Right hindlimb (tissue), 1 donor: ENCODE data around the gene PROM2.

Experiments
- DNase-seq: peaks from one replicate; pipeline ENCODE4 v3.0.0-alpha.2; 2018

PROM2 gene

DNA sequence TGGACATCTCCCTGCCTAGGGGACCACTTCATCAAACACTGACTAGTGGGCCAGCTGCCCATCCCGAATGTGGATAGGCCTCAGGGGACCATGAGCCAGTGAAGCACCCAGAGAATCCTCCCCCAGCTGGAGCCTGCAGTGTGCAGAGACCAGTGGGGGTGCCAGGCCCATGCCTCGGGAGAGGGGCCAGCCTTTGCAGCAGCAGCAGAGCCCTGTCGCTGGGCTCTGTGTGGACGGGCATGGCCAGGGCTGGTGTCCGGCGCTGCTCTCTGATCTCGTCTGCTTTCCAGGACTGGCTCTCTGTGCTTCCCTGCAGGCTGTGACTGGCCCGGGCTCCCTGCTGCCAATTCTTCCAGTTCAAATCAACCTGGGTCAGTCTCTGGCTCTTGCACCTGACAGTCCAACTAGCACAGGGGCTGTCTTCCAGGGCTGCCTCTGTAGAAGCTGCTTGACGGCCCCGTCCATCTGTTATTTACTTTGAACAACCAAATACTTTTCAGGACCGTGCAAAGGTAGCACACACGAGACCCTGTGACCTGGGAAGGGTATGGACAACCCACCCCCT lies 34.3 kb downstream of the PROM2 start:
- no peak for DNase-seq

DNA sequence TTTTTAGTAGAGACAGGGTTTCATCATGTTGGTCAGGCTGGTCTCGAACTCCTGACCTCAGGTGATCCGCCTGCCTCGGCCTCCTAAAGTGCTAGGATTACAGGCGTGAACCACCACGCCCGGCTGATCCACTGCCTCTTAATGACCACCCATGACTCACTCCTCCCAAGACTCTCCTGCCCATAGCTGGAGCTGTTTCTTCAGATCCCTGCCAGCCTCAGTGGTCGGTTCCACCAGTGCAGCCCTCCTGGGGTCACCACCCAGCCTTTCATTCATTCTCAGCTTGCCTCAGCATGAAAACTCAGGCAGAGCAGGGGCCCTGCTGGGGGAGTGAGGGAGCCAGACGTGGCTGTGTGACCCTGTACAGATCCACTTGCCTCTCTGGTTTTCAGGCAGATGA lies 35.4 kb downstream of the PROM2 start:
- no peak for DNase-seq

DNA sequence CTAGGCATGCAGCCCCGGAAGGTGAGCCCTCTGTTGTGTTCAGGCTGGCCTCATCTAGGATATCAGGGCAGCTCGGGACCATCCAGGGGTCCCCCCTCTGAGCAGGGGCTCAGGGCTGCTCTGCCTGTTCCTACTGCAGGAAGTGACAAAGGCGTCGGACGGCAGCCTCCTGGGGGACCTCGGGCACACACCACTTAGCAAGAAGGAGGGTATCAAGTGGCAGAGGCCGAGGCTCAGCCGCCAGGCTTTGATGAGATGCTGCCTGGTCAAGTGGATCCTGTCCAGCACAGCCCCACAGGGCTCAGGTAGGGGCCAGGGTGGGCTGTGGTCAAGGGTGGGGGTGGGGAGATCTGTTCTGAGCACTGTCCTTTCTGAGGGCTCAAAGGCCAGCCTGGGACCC lies 36.0 kb downstream of the PROM2 start:
- DNase-seq: no peak

DNA sequence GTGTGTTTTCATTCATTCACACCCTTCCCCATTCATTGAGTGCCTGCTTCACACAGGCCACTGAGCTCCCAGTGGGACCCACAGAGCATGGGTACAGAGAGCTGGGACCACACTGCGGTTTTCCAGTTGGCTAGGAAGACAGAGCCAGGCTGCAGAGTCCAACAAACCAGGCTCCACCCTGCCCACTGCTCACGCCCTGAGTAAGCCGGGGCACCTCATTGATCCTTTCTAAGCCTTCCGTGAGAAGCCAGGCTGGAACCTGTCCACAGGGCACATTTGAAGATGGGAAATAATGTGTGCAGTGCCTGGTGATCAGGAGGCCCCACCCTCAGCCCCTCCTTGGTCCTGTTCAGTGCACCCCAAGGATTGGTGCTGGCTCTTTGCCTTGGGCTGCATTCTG lies 36.4 kb downstream of the PROM2 start:
- DNase-seq: no peak

DNA sequence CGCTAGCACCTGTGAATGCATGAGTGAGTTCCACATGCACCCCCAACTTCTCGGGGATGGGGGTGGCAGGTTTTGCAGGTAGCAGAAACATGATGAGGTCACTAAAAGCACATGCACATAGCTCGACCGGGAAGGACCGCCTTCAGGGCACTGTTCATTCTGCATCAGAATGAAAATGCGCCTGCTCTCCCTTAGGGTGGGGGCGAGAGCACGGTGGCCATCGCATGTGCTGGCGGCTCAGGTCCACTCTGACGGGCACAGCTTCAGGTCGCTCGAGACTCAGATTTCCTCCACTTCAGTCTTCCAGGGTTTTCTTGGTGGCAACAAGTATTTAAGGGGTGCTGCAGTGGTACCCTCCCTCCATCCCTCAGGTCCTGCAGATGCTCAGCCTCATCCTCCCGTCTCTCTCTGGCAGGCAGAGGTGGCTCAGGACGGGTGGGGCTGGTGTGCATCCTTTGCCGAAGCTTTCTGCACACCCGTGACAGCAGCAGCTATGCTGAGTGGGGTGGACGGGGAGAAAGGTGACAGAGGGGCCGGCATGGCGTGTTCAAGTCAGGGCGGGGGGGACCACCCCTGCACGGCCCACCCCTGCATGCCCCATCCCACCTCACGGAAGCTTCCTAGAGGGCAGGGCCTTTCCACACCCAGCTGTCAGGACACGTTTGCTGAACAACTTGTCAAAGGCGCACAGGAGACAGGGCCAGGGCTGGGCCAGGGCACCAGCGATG lies 37.7 kb downstream of the PROM2 start:
- no peak for DNase-seq

DNA sequence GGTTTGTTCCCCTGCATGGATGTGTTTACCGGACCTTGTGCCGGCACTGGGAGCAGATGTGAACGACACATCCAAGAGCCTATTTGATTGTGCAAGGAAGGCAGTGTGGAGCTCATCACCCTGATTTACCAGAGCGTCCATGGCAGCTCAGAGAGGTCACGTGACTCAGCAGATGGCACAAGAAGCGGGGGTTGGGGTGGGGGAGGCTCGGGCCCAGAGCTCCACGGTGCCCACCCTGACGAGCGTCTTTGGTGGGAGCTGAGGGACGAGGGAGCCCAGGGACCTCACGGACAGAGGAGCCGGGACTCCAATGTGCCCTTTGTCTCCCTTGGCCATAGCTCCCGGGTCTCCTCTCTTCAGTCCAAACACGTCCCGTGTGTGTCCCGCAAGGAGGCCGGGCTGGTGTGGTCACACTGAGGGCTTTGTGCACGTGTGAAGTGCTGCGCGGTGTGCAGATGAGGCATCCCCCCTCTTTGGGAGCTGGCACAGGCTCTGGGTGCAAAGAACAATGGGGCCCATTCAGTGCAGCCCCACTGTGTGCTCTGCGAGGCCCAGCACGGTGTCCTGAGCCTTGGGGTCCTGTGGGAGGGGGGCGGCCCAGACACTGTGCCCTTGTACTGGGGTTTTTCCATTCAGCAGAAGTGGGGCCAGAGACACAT lies 38.4 kb downstream of the PROM2 start:
- no peak for DNase-seq

DNA sequence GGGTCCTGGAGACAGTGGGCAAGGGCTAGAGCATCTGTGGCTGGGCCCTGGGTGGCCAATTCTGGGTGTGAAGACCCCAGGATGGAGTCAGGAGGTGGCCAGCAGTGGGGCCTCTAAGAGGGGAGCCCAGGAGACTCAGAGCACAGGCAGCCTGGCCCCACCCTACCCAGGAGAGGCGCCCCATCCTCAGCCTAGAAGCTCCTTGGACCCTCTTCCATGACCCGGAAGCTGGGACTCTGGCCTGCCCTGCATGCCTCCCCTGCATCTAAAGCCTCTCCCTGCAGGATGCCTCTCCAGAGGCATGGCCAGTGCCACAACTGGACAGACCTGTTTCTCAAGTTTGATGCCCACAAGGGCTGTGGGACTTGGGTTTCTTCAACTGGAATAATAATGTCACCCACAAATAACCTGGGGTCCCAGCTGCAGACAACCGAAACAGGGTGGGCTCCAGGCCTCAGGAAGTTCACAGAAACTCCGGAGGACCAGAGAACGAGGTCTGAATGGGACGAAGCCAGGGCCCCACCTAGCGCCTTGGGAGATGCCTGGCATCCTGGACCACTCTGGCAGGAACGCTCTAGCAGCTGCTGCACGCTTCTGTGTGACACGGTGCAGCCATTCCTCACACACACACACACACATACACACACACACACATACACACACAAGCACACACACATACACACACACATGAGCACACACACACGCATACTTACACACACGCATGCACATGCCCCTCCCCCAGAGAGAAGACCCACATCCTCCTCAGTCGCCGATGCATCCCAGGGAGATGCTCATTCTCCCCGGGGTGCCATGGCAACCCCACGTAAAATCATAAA lies 39.3 kb downstream of the PROM2 start:
- DNase-seq: no peak

DNA sequence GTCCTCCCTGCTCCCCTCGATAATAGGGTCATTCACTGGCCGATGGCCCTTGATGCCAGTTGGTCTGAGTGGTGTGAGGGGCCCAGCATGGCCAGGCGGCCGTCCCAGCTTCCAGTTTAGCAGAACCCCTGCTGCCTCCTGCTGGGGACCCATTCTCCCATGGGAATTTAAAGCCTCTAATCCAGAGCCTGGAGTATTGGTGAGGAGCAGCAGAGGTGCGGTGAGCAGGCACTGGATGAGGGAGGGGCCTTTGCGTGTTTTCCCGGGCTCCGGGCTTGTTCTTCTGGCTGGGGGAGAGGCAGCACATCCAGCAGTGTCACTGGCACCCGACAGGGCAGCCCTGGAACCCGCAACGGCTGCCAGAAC lies 40.3 kb downstream of the PROM2 start:
- no peak for DNase-seq

DNA sequence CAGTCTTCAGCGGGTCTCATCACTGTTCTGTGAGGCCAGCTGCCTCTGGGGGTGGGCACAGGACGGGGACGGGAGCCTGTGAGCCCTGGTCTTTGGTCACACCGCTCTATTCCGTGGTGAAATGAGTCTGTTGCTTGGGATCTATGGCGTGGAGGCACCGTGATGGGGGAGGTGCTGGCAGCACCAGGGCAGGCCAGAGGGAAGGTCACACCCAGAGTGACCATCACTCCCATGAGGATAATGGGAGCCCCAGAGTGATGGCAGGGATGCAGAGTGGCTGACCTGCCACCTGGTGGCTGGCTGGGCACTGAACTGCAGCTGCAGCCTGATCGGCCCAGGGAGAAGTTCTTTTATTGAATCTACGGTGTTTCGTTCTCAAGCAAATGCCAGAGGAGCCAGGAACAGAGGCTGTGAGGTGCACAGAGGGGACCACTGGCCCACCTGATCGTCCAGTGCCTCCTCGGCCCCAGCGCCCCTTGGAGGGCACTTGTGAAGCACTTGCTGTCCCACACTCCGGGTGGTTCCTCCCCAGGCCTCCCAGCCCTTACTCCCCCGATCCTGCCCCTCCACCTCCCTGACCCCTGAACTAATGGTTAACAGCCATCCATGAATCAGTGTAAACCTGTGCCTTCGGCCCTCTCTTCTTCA lies 40.8 kb downstream of the PROM2 start:
- no peak for DNase-seq

DNA sequence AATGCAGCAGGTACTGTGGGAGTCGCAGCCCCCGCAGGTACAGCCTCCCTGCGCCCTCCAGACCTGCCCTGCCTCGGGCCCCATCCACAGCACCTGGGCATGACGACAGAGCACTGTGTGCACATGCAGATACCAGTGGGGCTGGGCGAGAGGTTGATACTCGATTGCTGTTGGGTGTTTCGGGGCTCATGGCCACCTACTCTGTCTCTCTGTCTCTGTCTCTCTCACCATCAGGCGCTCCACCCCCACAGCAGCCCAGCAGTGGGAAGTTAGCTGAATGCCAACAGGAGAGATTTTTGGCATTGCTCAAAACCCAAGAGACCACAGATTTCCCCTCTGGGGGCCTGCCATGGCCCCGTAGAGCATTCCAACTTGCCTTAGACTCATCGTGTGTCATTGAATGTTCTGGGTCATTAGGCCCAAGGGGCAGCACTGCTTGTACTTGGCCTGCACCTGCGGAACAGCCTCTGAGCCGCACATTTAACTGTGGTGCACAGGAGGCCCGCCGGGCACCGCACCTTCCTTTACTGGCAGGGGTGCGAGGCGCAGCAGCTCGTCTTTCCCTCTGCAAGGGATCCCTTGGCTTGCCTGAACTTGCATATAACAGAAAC lies 41.7 kb downstream of the PROM2 start:
- no peak for DNase-seq

DNA sequence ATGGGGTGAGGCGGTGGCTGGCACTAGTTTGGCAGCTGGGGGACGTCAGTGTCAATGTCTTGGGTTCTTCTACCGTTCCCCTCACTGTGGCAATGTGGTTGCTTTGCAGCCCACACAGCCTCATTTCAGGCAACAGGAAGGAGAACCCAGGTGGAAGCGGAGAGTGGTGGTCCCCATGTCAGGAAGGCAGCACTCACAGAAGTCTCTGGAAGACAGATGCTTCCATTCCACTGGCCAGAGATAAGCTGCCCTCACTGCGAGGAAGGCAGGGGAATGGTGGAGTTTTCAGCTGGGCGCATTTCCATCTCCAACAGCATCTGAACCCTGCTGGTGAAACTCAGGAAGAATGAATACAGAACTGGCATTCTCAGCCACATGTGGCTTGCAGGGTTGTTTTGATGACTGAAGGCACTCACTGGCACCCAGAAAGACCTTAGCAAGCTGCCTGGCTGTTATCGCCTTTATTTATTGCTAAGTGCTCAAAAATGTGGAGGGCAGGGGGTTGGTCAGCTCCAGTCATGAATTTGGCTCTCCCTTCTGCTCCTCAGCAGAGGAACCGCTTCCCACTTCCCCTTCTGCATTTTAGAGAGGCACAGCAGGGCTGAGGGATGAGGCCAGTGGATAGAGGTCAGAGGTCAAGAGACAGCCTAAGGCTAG lies 42.3 kb downstream of the PROM2 start:
- no peak for DNase-seq

DNA sequence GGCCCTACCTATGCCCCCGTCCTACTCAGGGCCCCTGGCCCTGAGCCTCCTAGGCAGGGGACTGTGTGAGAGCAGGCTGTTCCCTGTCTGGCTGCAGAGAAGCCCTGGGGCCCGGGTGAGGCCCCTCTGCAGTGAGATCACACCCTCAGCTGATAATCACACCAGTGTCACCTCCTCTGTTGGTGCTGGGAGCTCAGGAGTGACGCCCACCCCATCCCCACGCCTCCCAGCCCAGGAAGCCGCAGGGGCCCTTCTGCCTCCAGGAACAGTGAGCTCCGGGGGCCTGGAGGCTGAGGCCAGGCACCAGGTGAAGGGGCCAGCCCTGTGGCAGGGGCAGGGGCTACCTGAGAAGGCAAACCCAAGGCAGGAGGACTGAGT lies 42.9 kb downstream of the PROM2 start:
- no peak for DNase-seq

DNA sequence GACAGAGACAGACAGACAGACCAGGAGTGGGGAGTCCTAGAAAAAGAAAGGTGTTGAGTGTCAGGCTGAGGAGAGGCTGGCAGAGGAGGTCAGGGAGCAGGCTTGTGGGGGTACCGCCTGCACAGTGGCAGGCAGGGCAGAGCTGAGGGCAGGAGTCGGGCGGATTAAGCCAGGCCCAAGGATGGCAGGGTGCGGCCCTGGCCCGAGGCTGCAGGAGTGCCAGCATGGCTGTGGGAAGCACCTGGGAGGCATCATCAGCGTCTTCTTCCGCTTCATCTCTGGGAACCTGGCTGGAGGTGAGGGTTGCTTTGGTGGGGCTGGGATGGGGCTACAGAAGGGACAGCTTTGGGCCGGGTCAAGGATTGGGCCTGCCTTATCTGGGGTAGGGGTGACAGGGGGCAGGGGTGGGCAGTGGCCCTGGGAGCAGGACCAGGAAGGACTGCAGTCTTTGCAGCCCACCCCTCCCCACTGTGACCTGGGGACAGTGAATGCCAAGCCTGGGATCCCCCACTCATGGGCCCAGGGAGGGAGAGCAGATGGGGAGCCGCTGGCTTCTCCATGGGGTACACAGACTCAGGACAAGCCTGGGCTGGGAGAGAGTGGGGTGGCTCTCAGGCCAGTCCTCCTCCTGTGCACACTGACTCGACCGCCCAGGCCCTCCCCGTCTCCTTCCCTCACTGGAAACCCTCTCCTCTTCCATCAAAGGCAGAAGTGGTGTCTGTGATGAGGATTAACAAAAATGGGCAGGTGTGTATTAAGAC lies 43.6 kb downstream of the PROM2 start:
- no peak for DNase-seq

DNA sequence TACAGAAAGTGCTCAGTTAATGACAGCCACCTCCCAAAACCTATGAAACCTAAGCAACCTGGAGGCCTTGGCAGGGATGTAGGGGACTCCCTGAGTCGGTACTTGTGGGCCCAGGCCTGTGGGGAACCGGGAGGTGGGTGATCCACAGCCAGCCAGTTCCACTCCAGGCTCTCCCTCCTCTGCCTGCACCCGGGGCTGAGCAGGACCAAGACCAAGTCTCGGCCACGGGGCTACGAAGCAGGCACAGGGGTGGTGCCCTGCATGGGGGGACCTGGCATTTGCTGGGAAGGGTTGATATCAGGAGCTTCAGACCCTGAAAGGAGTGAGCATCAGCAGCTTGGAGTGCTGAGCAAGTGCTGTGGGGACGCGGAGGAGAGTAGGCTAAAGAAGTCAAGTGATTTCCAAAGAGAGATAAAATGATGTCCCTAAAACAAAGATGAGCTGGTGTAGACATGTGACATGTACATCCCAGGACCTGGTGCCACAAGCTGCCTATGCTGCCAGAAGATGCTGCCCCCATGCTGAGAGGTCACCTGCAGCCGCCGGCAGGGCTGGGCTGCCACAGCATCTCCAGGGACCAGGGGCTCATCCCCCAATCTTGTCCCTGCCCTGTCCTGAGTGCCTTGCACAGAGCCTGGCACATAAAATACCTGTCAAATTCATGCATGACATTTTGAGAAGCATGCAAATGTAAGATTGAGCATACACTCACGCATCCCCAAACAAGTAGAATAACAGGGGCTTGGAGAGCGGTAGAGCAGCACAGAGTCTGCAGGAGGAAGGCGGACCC lies 44.4 kb downstream of the PROM2 start:
- DNase-seq: no peak

DNA sequence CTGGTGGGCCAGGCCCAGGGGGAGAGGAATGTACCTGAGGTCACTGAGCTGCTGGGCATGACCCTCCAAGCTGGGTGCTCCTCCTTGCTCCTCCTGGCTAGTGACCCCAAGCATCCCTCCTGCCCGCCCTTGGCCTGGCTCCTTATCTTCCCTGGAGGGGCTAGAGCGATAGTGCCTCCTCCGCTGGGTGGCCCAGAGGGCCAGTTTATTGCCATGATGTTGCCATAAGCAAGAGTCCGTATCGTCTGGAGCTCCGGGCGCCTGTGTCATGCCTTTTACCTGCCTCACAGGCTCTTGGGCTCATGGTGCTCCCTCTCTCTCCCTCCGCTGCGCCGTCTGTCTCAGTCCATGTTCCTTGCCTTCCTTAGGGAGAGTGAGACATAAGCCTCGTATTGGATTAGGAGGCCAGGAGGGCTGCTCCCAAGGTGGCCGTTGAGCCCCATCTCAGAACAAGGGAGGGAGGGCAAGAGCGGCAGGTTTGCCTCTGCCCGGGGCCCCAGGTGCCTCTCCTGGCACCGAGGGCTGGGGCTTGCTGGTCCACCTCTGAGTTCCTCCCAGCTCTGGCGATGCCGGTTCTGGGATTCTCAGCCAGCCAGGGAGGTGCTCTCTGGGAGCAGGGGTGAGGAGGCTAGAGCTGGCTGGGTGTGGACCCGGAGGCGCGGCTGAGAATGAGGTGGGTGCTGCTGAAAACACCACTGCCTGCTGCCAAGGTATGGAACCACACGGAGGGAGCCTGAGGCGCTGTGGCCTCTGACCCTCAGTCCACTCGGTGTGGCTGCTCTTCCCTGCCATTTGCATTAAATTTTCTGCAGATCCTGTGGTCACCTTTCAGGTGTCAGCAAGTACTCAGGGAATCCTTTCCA lies 45.5 kb downstream of the PROM2 start:
- DNase-seq: no peak

DNA sequence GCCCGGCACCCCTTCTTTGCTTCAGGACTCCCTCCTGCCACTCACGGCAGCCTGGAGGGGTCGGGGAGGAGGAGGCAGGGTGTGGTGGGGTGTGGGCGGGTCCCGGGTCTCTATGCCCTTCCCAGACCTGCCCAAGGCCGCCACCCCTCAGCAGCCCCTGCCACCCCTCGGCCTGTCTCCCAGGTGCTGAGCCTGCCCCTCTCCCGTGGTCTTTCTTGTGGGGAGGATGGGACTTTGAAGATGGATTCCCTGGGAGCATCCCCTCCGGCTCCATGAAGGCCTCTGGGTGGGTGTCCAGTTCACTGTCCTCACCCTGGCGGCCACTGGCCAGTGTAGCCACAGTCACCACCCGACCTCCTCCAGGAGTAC lies 46.1 kb downstream of the PROM2 start:
- no peak for DNase-seq

DNA sequence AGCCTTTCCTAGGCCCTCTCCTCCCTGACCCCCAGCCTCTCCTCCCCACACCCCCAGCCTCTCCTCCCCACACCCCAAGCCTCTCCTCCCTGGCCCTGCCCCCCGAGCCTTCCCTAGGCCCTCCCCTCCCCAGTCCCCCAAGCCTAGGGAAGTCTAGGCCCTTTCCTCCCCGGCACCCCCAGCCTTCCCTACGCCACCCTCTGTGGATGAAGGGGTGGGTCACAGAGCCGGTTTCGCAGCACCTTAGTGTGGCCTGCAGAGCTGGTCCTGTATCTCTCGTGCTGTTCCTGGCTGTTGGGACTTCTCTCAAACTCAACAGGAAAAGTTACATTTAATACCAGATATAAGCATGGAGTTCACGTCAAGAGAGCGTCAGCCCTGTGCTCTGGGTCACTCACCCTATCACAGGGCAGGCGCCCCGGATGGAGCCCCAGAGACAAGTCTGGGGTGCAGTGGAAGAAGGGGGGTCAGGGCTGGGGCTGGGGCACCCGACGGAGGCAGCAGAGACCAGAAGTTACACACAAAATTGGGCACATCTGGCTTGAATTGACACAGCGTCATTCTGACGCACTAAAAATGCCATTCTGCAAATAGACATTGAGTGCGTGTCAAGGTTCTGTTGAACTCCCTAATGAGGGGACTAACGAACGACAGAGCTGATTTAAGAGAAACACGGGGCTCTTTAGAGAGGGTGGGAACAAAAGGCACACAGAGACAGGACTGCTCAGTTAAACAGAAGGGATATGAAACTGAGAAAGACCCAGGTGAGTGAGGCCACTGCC lies 46.9 kb downstream of the PROM2 start:
- no peak for DNase-seq

DNA sequence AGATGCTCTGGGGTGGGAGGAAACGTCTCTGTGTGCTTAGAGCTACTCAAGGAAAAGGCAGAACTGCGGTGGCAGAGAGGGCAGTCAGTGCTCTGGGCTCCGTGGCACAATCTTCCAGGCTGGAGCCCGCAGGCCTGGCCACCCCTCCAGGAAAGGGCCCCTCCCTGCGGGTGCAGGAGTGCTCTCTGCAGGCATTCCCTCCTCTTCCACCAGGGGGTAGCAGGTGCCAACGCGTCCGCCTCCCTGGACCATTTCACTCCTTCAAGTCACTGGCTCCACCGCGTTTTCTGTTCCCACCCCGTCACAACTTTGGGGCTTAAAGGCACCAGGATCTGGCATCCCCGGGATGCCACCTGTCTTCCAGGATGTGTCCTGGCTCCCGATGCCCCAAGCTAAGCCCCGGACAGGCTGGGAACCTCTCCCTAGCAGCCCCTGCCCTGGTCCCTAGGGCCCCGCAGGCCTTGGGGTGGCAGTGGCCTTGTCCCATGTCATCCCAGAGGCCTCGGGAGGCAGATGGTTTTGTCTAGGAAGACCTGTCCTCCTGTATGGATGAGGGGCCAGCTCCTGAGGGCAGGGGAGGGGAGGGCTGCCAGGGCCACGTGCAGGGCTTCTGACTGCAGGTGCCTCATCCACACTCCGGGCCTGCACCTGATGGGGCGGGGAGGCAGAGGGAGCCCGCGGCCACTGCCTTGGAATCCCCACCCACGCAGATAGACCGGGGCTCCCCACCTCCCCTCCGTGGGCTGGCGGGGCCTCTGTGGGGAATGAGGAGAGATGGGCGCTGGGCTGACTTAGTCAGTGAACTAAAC lies 49.3 kb downstream of the PROM2 start:
- no peak for DNase-seq
